IMR-90 (cell line): ENCODE data around the gene PMM2.

Experiments
- BHLHE40 ChIP-seq: fragments of 150-350 bp; IDR thresholded peaks from 2 replicates; pipeline ENCODE4 v1.6.1; 2016; ENCODE audit warnings: mild to moderate bottlenecking, low read depth, low read length
- CEBPB ChIP-seq: IDR thresholded peaks from 2 replicates; pipeline ENCODE4 v1.6.1; 2012; ENCODE audit warnings: low read depth, low read length, improper control_type of control experiment
- CHD1 ChIP-seq: IDR thresholded peaks from 2 replicates; pipeline ENCODE4 v1.6.1; 2012; ENCODE audit warnings: low read depth, low read length, improper control_type of control experiment
- FOS ChIP-seq: fragments of 150-350 bp; IDR thresholded peaks from 2 replicates; pipeline ENCODE4 v1.6.1; 2016; ENCODE audit warnings: low read depth, low read length
- MXI1 ChIP-seq: IDR thresholded peaks from 2 replicates; pipeline ENCODE4 v1.6.1; 2012; ENCODE audit warnings: low read depth, mild to moderate bottlenecking, low read length, moderate library complexity, borderline replicate concordance
- NFE2L2 ChIP-seq: fragments of 150-350 bp; IDR thresholded peaks from 2 replicates; pipeline ENCODE4 v1.6.1; 2016; ENCODE audit warnings: low read depth, mild to moderate bottlenecking, low read length
- POLR2A ChIP-seq: IDR thresholded peaks from 2 replicates; pipeline ENCODE4 v1.6.1; 2012; ENCODE audit warnings: mild to moderate bottlenecking, low read depth, low read length
- RAD21 ChIP-seq: IDR thresholded peaks from 2 replicates; pipeline ENCODE4 v1.6.1; 2012; ENCODE audit warnings: low read length, improper control_type of control experiment
- RCOR1 ChIP-seq: IDR thresholded peaks from 2 replicates; pipeline ENCODE4 v1.6.1; 2012; ENCODE audit warnings: mild to moderate bottlenecking, low read length, improper control_type of control experiment; ENCODE audit not compliant: insufficient replicate concordance
- RFX5 ChIP-seq: IDR thresholded peaks from 2 replicates; pipeline ENCODE4 v1.8.0; 2012; ENCODE audit warnings: low read depth, mild to moderate bottlenecking, low read length, moderate library complexity
- SMC3 ChIP-seq: fragments of 150-350 bp; IDR thresholded peaks from 2 replicates; pipeline ENCODE4 v1.6.1; 2016; ENCODE audit warnings: low read depth, mild to moderate bottlenecking, antibody characterized with exemption, low read length, moderate library complexity
- TF ChIP-seq, protein P1 (sequence below): conservative IDR thresholded peaks from 2 replicates; pipeline ENCODE4 v1.5.1; 2012; ENCODE audit warnings: mild to moderate bottlenecking, low read depth, low read length, improper control_type of control experiment
- TF ChIP-seq, protein P2 (sequence below): fragments of 150-350 bp; IDR thresholded peaks from 2 replicates; pipeline ENCODE4 v1.6.1; 2017; ENCODE audit warnings: mild to moderate bottlenecking, antibody characterized with exemption, low read length, low read depth

DNA sequence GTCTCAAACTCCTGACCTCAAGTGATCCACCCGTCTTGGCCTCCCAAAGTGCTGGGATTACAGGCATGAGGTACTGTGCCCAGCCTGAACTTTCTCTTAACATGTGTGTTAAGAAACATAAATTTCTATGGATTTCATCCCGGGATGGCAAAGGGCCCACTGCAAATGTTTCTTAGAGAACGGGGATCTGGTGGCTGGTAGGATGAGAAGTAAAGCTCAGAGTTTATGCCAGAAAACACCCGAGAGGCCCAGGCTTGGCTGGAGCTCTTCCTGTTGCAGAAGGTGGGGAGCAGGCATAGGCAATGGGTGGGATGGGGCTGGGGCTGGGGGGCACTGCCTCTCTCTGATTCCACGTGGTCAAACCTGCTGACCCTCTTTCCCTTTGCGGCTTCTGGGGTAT is 76.7 kb downstream of the PMM2 start:
- TF ChIP-seq POLR2A = no peak
- no peak for TF ChIP-seq CHD1
- no peak for TF ChIP-seq SMC3
- TF ChIP-seq, protein P1, sequence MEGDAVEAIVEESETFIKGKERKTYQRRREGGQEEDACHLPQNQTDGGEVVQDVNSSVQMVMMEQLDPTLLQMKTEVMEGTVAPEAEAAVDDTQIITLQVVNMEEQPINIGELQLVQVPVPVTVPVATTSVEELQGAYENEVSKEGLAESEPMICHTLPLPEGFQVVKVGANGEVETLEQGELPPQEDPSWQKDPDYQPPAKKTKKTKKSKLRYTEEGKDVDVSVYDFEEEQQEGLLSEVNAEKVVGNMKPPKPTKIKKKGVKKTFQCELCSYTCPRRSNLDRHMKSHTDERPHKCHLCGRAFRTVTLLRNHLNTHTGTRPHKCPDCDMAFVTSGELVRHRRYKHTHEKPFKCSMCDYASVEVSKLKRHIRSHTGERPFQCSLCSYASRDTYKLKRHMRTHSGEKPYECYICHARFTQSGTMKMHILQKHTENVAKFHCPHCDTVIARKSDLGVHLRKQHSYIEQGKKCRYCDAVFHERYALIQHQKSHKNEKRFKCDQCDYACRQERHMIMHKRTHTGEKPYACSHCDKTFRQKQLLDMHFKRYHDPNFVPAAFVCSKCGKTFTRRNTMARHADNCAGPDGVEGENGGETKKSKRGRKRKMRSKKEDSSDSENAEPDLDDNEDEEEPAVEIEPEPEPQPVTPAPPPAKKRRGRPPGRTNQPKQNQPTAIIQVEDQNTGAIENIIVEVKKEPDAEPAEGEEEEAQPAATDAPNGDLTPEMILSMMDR = no peak
- TF ChIP-seq BHLHE40 = no peak
- no peak for TF ChIP-seq NFE2L2
- TF ChIP-seq FOS = no peak
- TF ChIP-seq, protein P2, sequence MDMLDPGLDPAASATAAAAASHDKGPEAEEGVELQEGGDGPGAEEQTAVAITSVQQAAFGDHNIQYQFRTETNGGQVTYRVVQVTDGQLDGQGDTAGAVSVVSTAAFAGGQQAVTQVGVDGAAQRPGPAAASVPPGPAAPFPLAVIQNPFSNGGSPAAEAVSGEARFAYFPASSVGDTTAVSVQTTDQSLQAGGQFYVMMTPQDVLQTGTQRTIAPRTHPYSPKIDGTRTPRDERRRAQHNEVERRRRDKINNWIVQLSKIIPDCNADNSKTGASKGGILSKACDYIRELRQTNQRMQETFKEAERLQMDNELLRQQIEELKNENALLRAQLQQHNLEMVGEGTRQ = no peak
- TF ChIP-seq MXI1 = no peak
- no peak for TF ChIP-seq RCOR1
- TF ChIP-seq CEBPB = no peak
- no peak for TF ChIP-seq RFX5
- TF ChIP-seq RAD21 = no peak
